Hematopoietic multipotent progenitor cell treated with erythropoietin and hydrocortisone succinate and interleukin-3 and kit ligand, for 17 days (in vitro differentiated cells): ENCODE measurements around the gene NDUFA13.
A peak's percentile ranks its signal among the peaks of the same experiment; 100 is the strongest.
"Not testable (repeated sequence)": the region's sequence is repeated elsewhere in the genome, so short reads cannot be mapped to it uniquely, and the experiment has no call there.

Experiments used
- DNase-seq: peaks from one replicate; pipeline ENCODE4 v3.0.0-alpha.2; 2015; ENCODE audit warnings: low spot score

NDUFA13 gene

GRCh38 chr19:19515642-19516519 is at the start of gene NDUFA13:
TSS of gene NDUFA13 (plus strand) at chr19:19516225. CDS start at chr19:19516239, 14 bp downstream.
- peak; percentile 97 for DNase-seq

- DNase-seq = no peak
These were observed 47.5 kb upstream of the NDUFA13 start for GRCh38 chr19:19468424-19469050.

- no peak for DNase-seq
These were observed 45.4 kb upstream of the NDUFA13 start for GRCh38 chr19:19470579-19470978.

GRCh38 chr19:19471682-19472081 is 44.3 kb upstream of the NDUFA13 start:
- no peak for DNase-seq

GRCh38 chr19:19472106-19472505 is 43.9 kb upstream of the NDUFA13 start:
- DNase-seq = not testable (repeated sequence)

GRCh38 chr19:19475015-19475765 is 40.8 kb upstream of the NDUFA13 start:
- DNase-seq = no peak

DNA sequence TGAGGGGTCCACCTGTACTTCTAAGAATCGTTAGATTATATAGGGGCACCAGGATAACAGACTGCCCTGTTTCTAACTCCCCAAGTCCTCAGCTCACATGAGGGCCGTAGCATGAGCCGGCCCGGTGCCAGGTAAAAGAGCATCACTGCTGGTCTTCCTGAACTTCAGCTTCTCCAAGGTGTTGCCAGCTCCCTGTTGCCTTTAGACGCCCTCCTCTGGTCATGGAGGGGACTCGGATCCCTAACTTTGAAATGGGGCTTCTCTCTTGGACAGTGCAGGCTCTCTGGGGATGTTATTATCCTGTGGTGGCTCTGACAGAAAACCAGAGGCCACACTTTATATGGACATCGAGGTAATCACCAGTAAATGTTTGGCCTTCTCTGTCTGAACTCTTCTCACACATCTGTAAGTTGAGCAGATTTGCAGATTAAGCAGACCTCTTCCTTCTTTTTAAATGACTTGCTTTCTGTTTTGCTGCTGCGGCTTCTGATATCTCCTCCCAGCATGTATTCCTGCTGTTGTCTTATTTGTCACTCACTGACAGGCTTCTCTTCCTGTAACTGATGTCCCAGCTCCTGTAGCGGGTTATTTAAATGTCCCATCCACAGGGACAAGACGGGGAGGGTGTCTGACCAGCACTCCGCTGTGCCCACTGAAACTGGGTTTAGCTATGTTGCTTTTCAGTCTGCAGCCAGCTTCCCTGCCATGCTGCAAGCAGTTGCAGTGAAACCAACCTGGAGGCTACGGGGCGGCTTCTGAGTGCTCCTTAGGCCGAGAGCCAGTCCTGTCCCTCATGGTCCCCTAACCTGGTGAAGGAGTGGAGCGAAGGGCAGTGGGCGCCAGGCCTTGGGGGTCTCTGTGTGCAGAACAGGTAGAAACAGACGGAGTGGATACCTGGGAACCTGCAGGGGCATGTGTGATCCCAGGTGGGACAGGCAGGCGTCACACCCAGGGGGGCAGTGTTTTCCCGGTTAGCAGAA is 39.9 kb upstream of the NDUFA13 start:
- peak; percentile 77 for DNase-seq

- DNase-seq = peak; percentile 75
These were observed 38.2 kb upstream of the NDUFA13 start for GRCh38 chr19:19477705-19478383.

DNA sequence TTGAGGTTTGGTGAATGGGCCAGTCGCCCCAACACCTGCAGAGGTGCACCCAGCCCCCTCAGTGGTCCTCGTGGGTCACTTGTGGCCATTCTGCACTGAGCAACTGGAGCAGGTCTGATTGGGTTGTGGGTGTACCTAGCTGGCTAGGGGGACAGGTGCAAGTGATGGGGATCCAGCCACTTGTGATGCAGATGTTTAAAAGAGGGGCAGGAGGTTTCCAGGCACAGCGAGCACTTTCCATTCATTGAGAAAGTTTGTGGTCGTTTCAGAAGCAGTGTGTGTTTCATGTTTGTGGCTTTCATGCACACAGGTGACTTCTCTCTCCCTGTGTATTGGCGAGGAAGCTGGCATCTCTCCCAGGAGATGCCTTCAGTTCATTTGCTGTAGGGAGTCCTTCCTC is 35.3 kb upstream of the NDUFA13 start:
- DNase-seq = no peak

DNA sequence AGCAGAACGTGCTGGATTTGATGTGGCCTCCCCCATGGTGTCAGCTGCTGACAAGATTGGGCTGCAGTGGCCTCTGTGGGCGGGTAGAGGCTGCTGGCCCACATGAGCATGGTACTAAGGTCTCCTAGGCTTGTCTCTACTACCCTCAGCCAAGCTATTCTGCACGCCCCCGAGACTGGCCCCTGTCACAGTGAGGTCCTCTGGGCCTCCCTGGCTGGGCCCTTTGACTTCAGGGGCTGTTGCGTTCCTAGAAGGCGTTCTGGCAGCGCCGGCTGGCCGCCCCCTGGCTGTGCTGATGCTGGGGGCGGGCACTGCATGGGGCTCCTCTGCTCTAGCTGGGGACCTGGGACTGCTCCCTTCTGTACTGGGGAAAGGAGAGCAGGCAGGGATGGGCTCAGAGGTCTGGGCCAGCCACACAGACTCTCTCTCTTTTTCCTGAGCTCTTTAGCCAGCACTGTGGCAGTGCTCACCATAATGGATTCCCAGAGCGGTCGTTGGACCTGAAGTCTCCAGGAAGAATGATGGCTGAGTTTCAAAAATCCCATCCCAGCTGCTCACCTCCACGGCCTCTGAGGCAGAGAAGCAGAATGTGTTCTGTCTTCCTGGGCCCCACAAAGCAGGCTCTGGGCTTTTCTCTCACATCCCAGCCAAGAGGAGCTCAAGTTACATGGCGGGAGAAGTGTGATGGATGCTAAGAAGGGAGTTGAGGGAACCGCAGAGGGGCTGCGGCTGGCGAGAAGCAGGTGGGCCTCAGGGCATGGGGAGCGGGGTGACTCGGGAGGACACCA is 33.0 kb upstream of the NDUFA13 start:
- DNase-seq = no peak

- no peak for DNase-seq
These were observed 30.6 kb upstream of the NDUFA13 start for GRCh38 chr19:19485161-19485997.

DNA sequence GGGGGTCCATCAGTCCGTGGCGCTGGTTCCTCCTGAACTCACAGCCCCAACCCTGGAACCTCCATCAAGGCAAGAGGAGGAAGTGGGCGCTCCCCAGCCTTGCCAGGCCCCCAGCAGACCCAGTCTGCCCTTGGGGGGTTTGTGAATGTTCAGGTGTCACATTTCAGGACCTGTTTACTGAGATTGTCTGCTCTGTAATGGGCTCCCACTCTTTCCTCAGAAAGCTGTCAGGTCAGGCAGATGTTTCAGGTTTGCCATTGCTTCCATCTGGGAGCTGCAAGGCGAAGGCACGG is 30.1 kb upstream of the NDUFA13 start:
- DNase-seq = no peak

DNA sequence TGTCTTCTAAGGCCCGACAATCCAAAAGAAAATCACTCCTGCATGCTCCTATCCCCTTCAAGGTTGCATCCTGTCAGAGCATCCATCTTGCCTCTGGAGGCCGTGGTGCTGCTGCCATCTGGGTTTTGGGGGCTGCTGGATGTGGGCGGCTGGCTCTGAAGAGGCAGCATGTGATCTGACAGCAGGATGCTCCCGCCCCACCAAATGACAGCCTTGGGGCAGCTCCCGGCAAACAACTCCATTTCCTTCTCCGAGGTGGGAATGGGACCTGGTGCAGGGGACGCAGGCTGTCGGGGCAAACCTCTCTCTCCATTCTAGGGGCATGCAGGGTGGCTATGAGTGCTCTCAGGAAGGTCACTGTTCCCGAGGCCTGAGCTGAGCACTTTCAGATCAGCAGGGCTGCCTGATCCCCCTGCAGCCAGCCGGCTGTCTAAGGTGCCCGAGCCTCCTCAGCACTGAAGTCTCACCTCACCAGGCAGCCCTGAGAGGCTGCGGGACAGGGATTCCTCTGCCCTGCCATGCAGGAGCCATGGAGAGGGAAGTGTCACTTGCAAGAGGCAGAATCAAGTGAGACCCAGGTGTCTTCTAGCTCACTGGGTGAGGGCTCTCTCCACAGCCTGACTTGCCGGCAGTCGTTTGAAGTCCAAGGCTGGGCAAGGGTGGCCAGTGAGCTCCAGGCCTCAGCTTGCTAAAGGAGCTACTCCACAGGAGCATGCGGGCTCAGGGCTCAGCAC is 29.5 kb upstream of the NDUFA13 start:
- no peak for DNase-seq

DNA sequence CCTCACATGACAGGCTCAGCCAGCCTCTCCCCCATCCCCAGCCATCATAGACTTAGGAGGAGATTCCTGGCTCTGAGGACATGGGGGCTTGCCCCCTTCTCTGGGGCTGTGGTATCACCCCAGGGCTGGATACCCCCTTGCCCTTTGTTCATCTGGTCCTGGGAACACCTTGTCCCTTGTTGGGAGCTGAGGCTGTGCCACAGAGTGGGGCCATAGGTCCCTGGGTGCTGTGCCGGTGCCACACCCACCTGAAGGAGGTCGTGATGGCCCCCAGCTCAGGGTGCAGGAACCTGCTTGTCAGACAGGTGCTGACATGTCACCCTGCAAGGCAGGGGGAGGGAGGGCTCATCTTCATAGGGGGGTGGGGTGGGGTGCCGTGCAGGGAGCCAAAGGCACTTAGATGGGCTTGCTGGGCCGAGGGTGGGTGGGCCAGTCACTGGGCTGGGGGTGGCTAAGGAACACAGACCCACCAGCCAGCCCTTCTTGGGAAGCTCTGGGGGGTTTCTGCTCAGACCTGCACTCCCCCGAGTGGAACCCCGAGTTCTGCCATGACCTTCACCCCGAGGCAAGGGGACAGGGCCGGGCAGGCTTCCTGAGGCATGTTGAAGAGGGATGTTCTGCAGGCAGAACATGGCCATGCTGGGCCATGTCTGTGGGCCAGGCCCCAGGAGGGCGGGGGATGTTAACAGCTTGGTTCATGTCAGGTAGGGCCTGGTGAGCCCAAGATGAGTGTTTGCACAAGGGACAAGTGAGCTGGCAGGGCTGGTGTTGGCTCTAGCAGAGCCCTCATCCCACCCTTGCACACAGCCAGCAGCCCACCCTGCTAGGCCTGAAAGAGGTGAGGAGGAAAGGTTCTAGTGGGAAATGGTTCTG is 28.7 kb upstream of the NDUFA13 start:
- no peak for DNase-seq

GRCh38 chr19:19487950-19488874 is 27.8 kb upstream of the NDUFA13 start:
- peak; percentile 92 for DNase-seq

- DNase-seq = peak; percentile 98
These were observed 26.9 kb upstream of the NDUFA13 start for GRCh38 chr19:19488875-19489690.
